Esophagus squamous epithelium (tissue), 5 donors: ENCODE results near the gene TCERG1L. TPM values are rescaled to one million over a fixed set of nuclear protein-coding genes. Genes with fewer than 3 reads are reported as not detected.

Experiments
- DNase-seq: peaks from one replicate; lab custom pipeline; 2025; lab: John Stamatoyannopoulos, UW
- H3K27ac ChIP-seq, 4 donors: fragments of 200-600 bp; sonication (generic); one replicate each; pipeline ENCODE4 v1.5.1; 2016 to 2019; ENCODE audit warnings: mild to moderate bottlenecking in 1 of 4
- H3K27me3 ChIP-seq, 4 donors: fragments of 200-600 bp; sonication (generic); 1 replicate in 3 of 4; 2 replicates in 1 of 4; pipeline versions ENCODE4 v1.5.1 to v1.6.0; 2017 to 2021; ENCODE audit warnings: antibody characterized with exemption in 1 of 4
- H3K36me3 ChIP-seq, 3 donors: fragments of 200-600 bp; sonication (generic); one replicate each; pipeline ENCODE4 v1.5.1; 2016 to 2019
- H3K4me1 ChIP-seq, 3 donors: fragments of 200-600 bp; sonication (generic); one replicate each; pipeline ENCODE4 v1.5.1; 2017 to 2019
- H3K4me3 ChIP-seq, 4 donors: fragments of 200-600 bp; sonication (generic); 1 replicate in 3 of 4; 2 replicates in 1 of 4; pipeline ENCODE4 v1.5.1; 2016 to 2019; ENCODE audit warnings: mild to moderate bottlenecking in 2 of 4, moderate library complexity in 1 of 4
- H3K9me3 ChIP-seq, 3 donors: fragments of 200-600 bp; sonication (generic); one replicate each; pipeline ENCODE4 v1.5.1; 2016 to 2019
- POLR2A ChIP-seq, 4 donors: fragments of 450-650 bp; IDR thresholded peaks; one replicate each; pipeline ENCODE4 v1.6.1; 2017; ENCODE audit warnings: antibody characterized with exemption in 4 of 4, mild to moderate bottlenecking in 4 of 4, moderate library complexity in 3 of 4
- WGBS, 2 donors: methylation state at CpG; one replicate each; pipeline ENCODE4 v1.1.5; 2018; 5-methylcytosine and 5-hydroxymethylcytosine counted together
- intact Hi-C: fragments of 100-400 bp; cut with DNase I; formaldehyde crosslinking; loops from one replicate; pipeline ENCODE4 v1.15.0; 2022
- total RNA-seq, 4 donors: library from RNA; depleted of rRNA; stranded (reverse); fragments of >200 nt; gene quantifications; one replicate each; pipeline ENCODE4 v1.1.0, GENCODE V29; 2016
- TF ChIP-seq, protein P1 (sequence below), 6 experiments: fragments of 450-650 bp in 4 of 6; fragments of 200-600 bp in 2 of 6; sonication (generic) in 2 of 6; IDR thresholded peaks; one replicate each; pipeline ENCODE4 v1.5.1; 2016 to 2019; ENCODE audit warnings: antibody characterized with exemption in 6 of 6, mild to moderate bottlenecking in 4 of 6, moderate library complexity in 4 of 6
- donor health status: DM: yes; HTN: yes; CAD: no.

TCERG1L gene
- total RNA-seq, 4 donors from 2014 or later: 0.12 to 2.9 (median 0.48) TPM

- WGBS, 2 donors: 67 to 81% methylated on average over 5 to 6 of the region's 13 CpGs
- intact Hi-C loops: no loop called here
- Histone ChIP-seq H3K27me3 (peaks cover 0 to 9% (median 0%) of the 10 kb centered on the region in 4 donors), H3K4me1 (no peaks in the 10 kb centered on the region), H3K9me3 (no peaks in the 10 kb centered on the region), H3K36me3 (no peaks in the 10 kb centered on the region), H3K27ac (no peak overlapping the region), H3K4me3 (no peak overlapping the region)
- no peak for DNase-seq
- no peak for TF ChIP-seq POLR2A (IDR thresholded peaks at IDR 0.05)
- TF ChIP-seq, protein P1, sequence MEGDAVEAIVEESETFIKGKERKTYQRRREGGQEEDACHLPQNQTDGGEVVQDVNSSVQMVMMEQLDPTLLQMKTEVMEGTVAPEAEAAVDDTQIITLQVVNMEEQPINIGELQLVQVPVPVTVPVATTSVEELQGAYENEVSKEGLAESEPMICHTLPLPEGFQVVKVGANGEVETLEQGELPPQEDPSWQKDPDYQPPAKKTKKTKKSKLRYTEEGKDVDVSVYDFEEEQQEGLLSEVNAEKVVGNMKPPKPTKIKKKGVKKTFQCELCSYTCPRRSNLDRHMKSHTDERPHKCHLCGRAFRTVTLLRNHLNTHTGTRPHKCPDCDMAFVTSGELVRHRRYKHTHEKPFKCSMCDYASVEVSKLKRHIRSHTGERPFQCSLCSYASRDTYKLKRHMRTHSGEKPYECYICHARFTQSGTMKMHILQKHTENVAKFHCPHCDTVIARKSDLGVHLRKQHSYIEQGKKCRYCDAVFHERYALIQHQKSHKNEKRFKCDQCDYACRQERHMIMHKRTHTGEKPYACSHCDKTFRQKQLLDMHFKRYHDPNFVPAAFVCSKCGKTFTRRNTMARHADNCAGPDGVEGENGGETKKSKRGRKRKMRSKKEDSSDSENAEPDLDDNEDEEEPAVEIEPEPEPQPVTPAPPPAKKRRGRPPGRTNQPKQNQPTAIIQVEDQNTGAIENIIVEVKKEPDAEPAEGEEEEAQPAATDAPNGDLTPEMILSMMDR (IDR thresholded peaks at IDR 0.05): no peak
These were observed 137.3 kb downstream of the TCERG1L start for GRCh38 chr10:131174211-131174565.

DNA sequence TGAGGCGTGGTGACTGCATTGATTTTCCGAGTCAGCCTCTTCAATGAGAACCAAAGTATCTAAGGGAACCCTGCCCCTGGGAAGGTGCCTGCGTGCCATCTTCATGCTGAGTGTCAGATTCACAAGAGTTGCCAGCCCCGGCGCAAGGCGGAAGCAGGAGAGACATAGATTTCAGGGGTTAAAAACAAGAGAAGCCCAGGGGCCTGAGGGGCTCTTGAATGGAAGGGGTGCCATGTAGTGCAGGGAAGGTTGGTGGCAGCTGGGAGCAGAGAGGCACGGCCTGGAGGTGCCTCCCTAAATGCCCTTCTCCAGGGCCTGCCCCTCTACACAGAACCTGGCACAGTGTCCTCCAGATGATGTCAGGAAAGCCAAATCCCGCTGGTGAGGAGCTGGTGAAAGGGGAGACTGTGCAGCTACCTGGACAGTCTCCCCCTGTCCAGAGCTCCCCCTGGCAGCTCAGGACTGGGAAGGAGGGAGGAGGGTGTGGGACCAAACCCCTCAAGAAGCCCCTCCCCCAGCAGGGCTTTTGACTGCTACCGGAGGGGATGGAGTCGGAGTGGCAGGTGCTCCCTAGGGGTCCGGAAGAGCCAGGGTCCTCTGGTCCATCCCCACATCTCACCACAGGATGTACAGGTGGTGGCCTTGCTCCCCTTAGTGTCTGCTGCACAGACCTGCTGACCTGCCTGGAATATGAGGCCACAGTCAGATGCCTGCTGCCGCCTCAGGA lies 137.9 kb downstream of the TCERG1L start:
- no peaks in the 10 kb centered on the region for H3K9me3 ChIP-seq
- intact Hi-C loops: no loop called here
- H3K27ac ChIP-seq: no peak overlapping the region
- TF ChIP-seq, protein P1 (IDR thresholded peaks at IDR 0.05): no peak
- no peak for TF ChIP-seq POLR2A (IDR thresholded peaks at IDR 0.05)
- H3K4me1 ChIP-seq: no peaks in the 10 kb centered on the region
- no peak for DNase-seq
- no peaks in the 10 kb centered on the region for H3K36me3 ChIP-seq
- H3K27me3 ChIP-seq: peaks cover 0 to 4% (median 0%) of the 10 kb centered on the region in 4 donors
- WGBS, 2 donors: 84 to 86% methylated on average over 6 to 7 of the region's 12 CpGs
- H3K4me3 ChIP-seq: no peak overlapping the region

- no peak for TF ChIP-seq POLR2A (IDR thresholded peaks at IDR 0.05)
- TF ChIP-seq, protein P1 (IDR thresholded peaks at IDR 0.05): no peak
- intact Hi-C loops: no loop called here
- no peak for DNase-seq
These were observed 139.1 kb downstream of the TCERG1L start for GRCh38 chr10:131172433-131172832.

DNA sequence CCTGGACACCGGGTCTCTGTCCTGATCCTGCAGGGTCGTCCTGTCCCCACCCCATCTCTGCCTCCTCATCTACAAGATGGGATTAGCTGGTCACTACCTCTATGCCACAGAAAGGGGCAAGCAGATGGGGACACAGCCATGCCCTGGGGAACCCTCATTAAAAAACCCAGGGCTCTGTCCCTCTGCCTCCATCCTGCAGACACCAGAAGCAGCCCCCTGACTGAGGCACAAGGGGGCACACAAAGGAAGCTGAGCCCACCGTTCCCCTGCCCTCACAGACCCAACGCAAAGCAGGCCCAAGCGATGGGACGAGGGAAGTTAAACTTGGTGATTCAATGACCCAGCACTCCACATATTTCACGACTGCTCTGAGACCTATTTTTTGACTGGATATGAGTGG lies 142.4 kb downstream of the TCERG1L start:
- Histone ChIP-seq H3K4me3 (no peak overlapping the region), H3K9me3 (no peaks in the 10 kb centered on the region), H3K27ac (no peak overlapping the region), H3K27me3 (no peaks in the 10 kb centered on the region), H3K4me1 (no peaks in the 10 kb centered on the region), H3K36me3 (no peaks in the 10 kb centered on the region)
- TF ChIP-seq, protein P1 (IDR thresholded peaks at IDR 0.05): no peak
- TF ChIP-seq POLR2A (IDR thresholded peaks at IDR 0.05): no peak
- 77 to 80% methylated on average over 6 to 7 of the region's 7 CpGs for WGBS, 2 donors
- no peak for DNase-seq
- intact Hi-C loops: no loop called here

More at GRCh38 chr10:131172433-131172832, 139.1 kb downstream of the TCERG1L start:
- Histone ChIP-seq H3K4me3 (no peak overlapping the region), H3K4me1 (no peaks in the 10 kb centered on the region), H3K27me3 (no peaks in the 10 kb centered on the region), H3K36me3 (no peaks in the 10 kb centered on the region), H3K27ac (no peak overlapping the region), H3K9me3 (no peaks in the 10 kb centered on the region)
- WGBS, 2 donors: 84 to 89% methylated on average over 7 to 13 of the region's 14 CpGs

DNA sequence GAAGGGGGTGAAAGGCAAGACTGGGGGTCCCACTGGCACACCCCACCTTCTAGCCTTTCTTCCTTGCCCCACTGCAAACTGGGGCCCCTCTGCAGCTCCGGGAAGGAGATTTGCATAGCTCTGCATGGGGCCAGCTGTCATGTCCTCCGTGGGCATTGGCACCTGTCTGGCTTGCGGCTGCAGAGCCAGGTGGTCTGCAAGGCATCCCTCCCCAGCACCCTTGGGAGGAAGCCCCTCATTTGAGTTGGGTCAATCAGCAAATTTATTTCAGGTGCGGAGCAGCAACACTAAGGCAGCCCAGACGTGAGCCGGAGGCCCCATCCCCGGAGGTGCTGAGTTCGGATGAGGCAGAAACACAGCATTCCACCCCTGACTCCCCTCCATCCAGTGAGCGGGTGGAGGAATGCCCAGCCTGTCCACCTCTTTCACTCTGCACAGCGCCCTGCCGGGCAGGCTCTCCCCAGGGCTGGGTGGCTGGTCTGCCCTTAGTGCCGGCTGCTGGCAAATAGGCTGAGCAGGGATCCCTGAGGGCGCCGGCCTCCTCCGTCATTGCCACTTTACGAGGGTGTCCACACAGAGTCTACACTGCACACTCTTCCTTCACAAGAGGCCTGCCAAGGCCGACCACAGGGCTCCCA lies 143.2 kb downstream of the TCERG1L start:
- no peak overlapping the region for H3K27ac ChIP-seq
- H3K4me3 ChIP-seq: no peak overlapping the region
- intact Hi-C loops: no loop called here
- no peaks in the 10 kb centered on the region for H3K9me3 ChIP-seq
- WGBS, 2 donors: 84 to 89% methylated on average over 5 to 7 of the region's 17 CpGs
- no peak for TF ChIP-seq POLR2A (IDR thresholded peaks at IDR 0.05)
- TF ChIP-seq, protein P1 (IDR thresholded peaks at IDR 0.05): no peak
- H3K4me1 ChIP-seq: peaks cover 0 to under 1% (median 0%) of the 10 kb centered on the region in 3 donors
- no peak for DNase-seq
- H3K36me3 ChIP-seq: no peaks in the 10 kb centered on the region
- H3K27me3 ChIP-seq: no peaks in the 10 kb centered on the region
